GM12878 (cell line): ENCODE results near the gene METTL1. TPM values are rescaled to one million over a fixed set of nuclear protein-coding genes. Genes with fewer than 3 reads are reported as not detected.

Experiments used
- ATF3 ChIP-seq: IDR thresholded peaks from 2 replicates; pipeline ENCODE4 v1.6.1; 2011; ENCODE audit warnings: low read depth, mild to moderate bottlenecking, low read length, moderate library complexity, borderline replicate concordance; ENCODE audit errors: extremely low read depth
- CREB1 ChIP-seq: IDR thresholded peaks from 2 replicates; pipeline ENCODE4 v1.6.1; 2012; ENCODE audit warnings: low read depth, mild to moderate bottlenecking, inconsistent platforms
- CREM ChIP-seq: IDR thresholded peaks from 2 replicates; pipeline ENCODE4 v1.6.1; 2014; ENCODE audit warnings: antibody characterized with exemption, low read depth
- CTCF ChIP-seq, 3 experiments: IDR thresholded peaks in 2 of 3; conservative IDR thresholded peaks in 1 of 3; 2 replicates each; pipeline ENCODE4 v1.5.1; 2011; ENCODE audit warnings: low read depth in 3 of 3, low read length in 3 of 3, mild to moderate bottlenecking in 3 of 3, control low read depth in 2 of 3, moderate library complexity in 2 of 3, inconsistent platforms in 1 of 3, mixed read lengths in 1 of 3; ENCODE audit not compliant: control insufficient read depth in 2 of 3, insufficient read depth in 1 of 3; ENCODE audit errors: extremely low read depth in 1 of 3
- HCFC1 ChIP-seq: fragments of 150-350 bp; IDR thresholded peaks from 2 replicates; pipeline ENCODE4 v1.6.1; 2014; ENCODE audit warnings: low read length
- MAX ChIP-seq: IDR thresholded peaks from 2 replicates; pipeline ENCODE4 v1.6.1; 2012; ENCODE audit warnings: low read depth, low read length, improper control_type of control experiment
- MXI1 ChIP-seq: fragments of 150-350 bp; IDR thresholded peaks from 2 replicates; pipeline ENCODE4 v1.6.1; 2011; ENCODE audit warnings: low read depth, mild to moderate bottlenecking, inconsistent platforms, low read length, improper control_type of control experiment
- NBN ChIP-seq: fragments of 450-650 bp; IDR thresholded peaks from 2 replicates; pipeline ENCODE4 v1.6.1; 2016
- NFYA ChIP-seq: IDR thresholded peaks from 2 replicates; pipeline ENCODE4 v1.6.1; 2011; ENCODE audit warnings: low read depth, mild to moderate bottlenecking, low read length, improper control_type of control experiment, borderline replicate concordance
- NR2C1 ChIP-seq: fragments of 450-650 bp; IDR thresholded peaks from 2 replicates; pipeline ENCODE4 v1.6.1; 2017; ENCODE audit warnings: antibody characterized with exemption, mild to moderate bottlenecking, moderate library complexity
- NR2C2 ChIP-seq: IDR thresholded peaks from 2 replicates; pipeline ENCODE4 v1.6.1; 2011; ENCODE audit warnings: borderline replicate concordance, low read depth; ENCODE audit not compliant: control insufficient read depth, insufficient read length
- POLR2A ChIP-seq: IDR thresholded peaks from 2 replicates; pipeline ENCODE4 v1.6.1; 2011; ENCODE audit warnings: low read depth, mild to moderate bottlenecking, low read length
- POU2F2 ChIP-seq: IDR thresholded peaks from 3 replicates; pipeline ENCODE4 v1.6.1; 2011; ENCODE audit warnings: low read depth, mild to moderate bottlenecking, low read length, borderline replicate concordance
- RB1 ChIP-seq: fragments of 450-650 bp; formaldehyde crosslinking; IDR thresholded peaks from 2 replicates; pipeline ENCODE4 v1.6.1; 2017; ENCODE audit warnings: mild to moderate bottlenecking, borderline replicate concordance
- SMARCA5 ChIP-seq: fragments of 450-650 bp; IDR thresholded peaks from 2 replicates; pipeline ENCODE4 v1.6.1; 2017; ENCODE audit warnings: mild to moderate bottlenecking
- SREBF1 ChIP-seq: IDR thresholded peaks from 2 replicates; pipeline ENCODE4 v1.6.1; 2012; ENCODE audit warnings: mild to moderate bottlenecking, low read length
- STAT3 ChIP-seq: IDR thresholded peaks from 2 replicates; pipeline ENCODE4 v1.6.1; 2011; ENCODE audit warnings: low read depth, low read length, improper control_type of control experiment
- TCF3 ChIP-seq: IDR thresholded peaks from 2 replicates; pipeline ENCODE4 v1.6.1; 2012; ENCODE audit warnings: low read depth, mild to moderate bottlenecking, low read length, borderline replicate concordance; ENCODE audit not compliant: insufficient read depth
- TCF7 ChIP-seq: IDR thresholded peaks from 2 replicates; pipeline ENCODE4 v1.6.1; 2014; ENCODE audit warnings: antibody characterized with exemption, borderline replicate concordance
- YBX1 ChIP-seq: fragments of 450-650 bp; IDR thresholded peaks from 2 replicates; pipeline ENCODE4 v1.6.1; 2016; ENCODE audit warnings: antibody characterized with exemption
- ZBTB33 ChIP-seq: fragments of 450-650 bp; IDR thresholded peaks from 2 replicates; pipeline ENCODE4 v1.6.1; 2017; ENCODE audit warnings: mild to moderate bottlenecking
- ZBTB4 ChIP-seq: fragments of 450-650 bp; formaldehyde crosslinking; IDR thresholded peaks from 2 replicates; pipeline ENCODE4 v1.4.0; 2022; ENCODE audit warnings: mild to moderate bottlenecking, moderate library complexity
- ZNF24 ChIP-seq: fragments of 450-650 bp; IDR thresholded peaks from 2 replicates; pipeline ENCODE4 v1.6.1; 2017; ENCODE audit warnings: antibody characterized with exemption, mild to moderate bottlenecking
- ZNF274 ChIP-seq: IDR thresholded peaks from one replicate; pipeline ENCODE4 v1.8.0; 2011; ENCODE audit not compliant: insufficient read length, insufficient read depth
- ZNF622 ChIP-seq: fragments of 450-650 bp; IDR thresholded peaks from 2 replicates; pipeline ENCODE4 v1.6.1; 2017; ENCODE audit warnings: mild to moderate bottlenecking, inconsistent platforms
- ZZZ3 ChIP-seq: IDR thresholded peaks from 2 replicates; pipeline ENCODE4 v1.6.1; 2011; ENCODE audit warnings: low read depth; ENCODE audit not compliant: control insufficient read depth, insufficient read length
- polyA plus RNA-seq, 11 experiments: library from polyadenylated mRNA; depleted of rRNA in 4 of 11; unstranded in 6 of 11; stranded (reverse) in 5 of 11; fragments of >200 nt; fragmentation: Nextera tagmentation in 4 of 11; fragmentation: Illumina TruSeq in 1 of 11; extraction: Ambion mirVana in 4 of 11; extraction: Trizol in 1 of 11; gene quantifications; 1 replicate in 1 of 11; 2 replicates in 10 of 11; pipeline versions ENCODE4 v1.2.1 to v1.2.3, GENCODE V29; 2011 to 2016; ENCODE audit warnings: inconsistent platforms in 2 of 11, missing spikeins in 2 of 11, low read depth in 1 of 11
- total RNA-seq, 4 experiments: library from RNA; depleted of rRNA in 3 of 4; stranded (reverse); fragments of >200 nt in 3 of 4; fragmentation: Illumina TruSeq in 1 of 4; extraction: Trizol in 1 of 4; gene quantifications; 2 replicates each; pipeline versions ENCODE4 v1.2.1 to v1.2.3, GENCODE V29; 2013 to 2021

METTL1 gene
- total and polyA plus RNA-seq, 10 of the 15 experiments (the other 5 are each of a cell fraction or from before 2014, with no cell fraction given), result 11.3 to 44.3 (median 30.6) TPM

GRCh38 chr12:57771873-57772428 lies at the start of gene METTL1 (continued):
- TF ChIP-seq ATF3 (peak; percentile 77; the same call in 1 of the 2 replicates), NFYA (no peak), CTCF (IDR thresholded peaks at IDR 0.05 in 2 of 3, conservative IDR thresholded peaks at IDR 0.05 in 1 of 3; ENCODE audit: control insufficient read depth in 2 of 3, extremely low read depth in 1 of 3, insufficient read depth in 1 of 3, low read depth in 3 of 3, low read length in 3 of 3) (no peak), TCF3 (peak; percentile 41; the same call in 1 of the 2 replicates), NR2C1 (no peak), POU2F2 (peak; percentile 56; the same call in 1 of the 3 replicates), NBN (peak; percentile 99), CREB1 (peak; percentile 99), SMARCA5 (peak; percentile 86), MXI1 (peak; percentile 100), STAT3 (no peak), YBX1 (no peak), HCFC1 (peak; percentile 76), POLR2A (peak; percentile 97), ZZZ3 (no peak), SREBF1 (no peak), TCF7 (no peak), NR2C2 (no peak), ZNF274 (no peak), ZBTB4 (CRISPR knock-in tag) (no peak), CREM (peak; percentile 99), RB1 (peak; percentile 67; the same call in 1 of the 2 replicates), ZNF622 (no peak), ZBTB33 (no peak), ZNF24 (no peak), MAX (peak; percentile 100)
